DMS 273 (cell line): ENCODE measurements around the gene GTF2H4.

Experiments
- DNase-seq: peaks from one replicate; lab custom pipeline; 2025; ENCODE audit not compliant: unreplicated experiment; lab: John Stamatoyannopoulos, UW

GTF2H4 gene

GRCh38 chr6:30951907-30952469, 44.0 kb downstream of the GTF2H4 start:
- no peak for DNase-seq

- no peak for DNase-seq
Observed at GRCh38 chr6:30954631-30955366, 46.8 kb downstream of the GTF2H4 start.

GRCh38 chr6:30955367-30956042, 47.5 kb downstream of the GTF2H4 start:
- DNase-seq = peak; percentile 77

GRCh38 chr6:30957716-30958115, 49.7 kb downstream of the GTF2H4 start:
- DNase-seq = no peak

- DNase-seq = no peak
Observed at GRCh38 chr6:30960907-30961673, 53.1 kb downstream of the GTF2H4 start.

GRCh38 chr6:30962716-30963115, 54.7 kb downstream of the GTF2H4 start:
- DNase-seq = no peak

GRCh38 chr6:30963641-30964040, 55.6 kb downstream of the GTF2H4 start:
- no peak for DNase-seq
